Measurements from ENCODE around the gene RNASEH2A. TPM values are rescaled to one million over a fixed set of nuclear protein-coding genes. Genes with fewer than 3 reads are reported as not detected.

Gene RNASEH2A
- polyA plus RNA-seq, 1 of the 3 experiments (the other 2 are of a cell fraction): 48.1 TPM

- TF ChIP-seq MXI1 (IDR thresholded peaks at IDR 0.05; ENCODE audit: low read depth, low read length) (peak; percentile 97), USF1 (IDR thresholded peaks at IDR 0.05; ENCODE audit: borderline replicate concordance, low read depth) (no peak)
Observed at GRCh38 chr19:12791345-12792050, 14.9 kb upstream of the RNASEH2A start, which contains the start of gene JUNB (continued).

GRCh38 chr19:12792051-12792852 lies 14.1 kb upstream of the RNASEH2A start:
- Histone ChIP-seq H3K4me3 (ENCODE audit: low read depth in 2 of 2, low read length in 1 of 2) (peak overlapping the region; percentile 80 to 88), H3K79me2 (ENCODE audit: insufficient read depth) (peaks cover 20% of the 10 kb centered on the region), H3K27ac (ENCODE audit: low read depth in 2 of 2, low read length in 1 of 2) (peak overlapping the region; percentile 86 to 90), H3K9ac (peak overlapping the region; percentile 95), H3F3A (replicated peaks; ENCODE audit: insufficient read depth) (peaks cover 43% of the 10 kb centered on the region), H2AFZ (ENCODE audit: low read depth) (no peak overlapping the region), H3K4me1 (ENCODE audit: control insufficient read depth in 1 of 2, insufficient read depth in 2 of 2, low read depth in 1 of 2, low read length in 1 of 2) (peaks cover 30 to 38% of the 10 kb centered on the region in 2 experiments), H3K27me3 (ENCODE audit: insufficient read depth) (no peaks in the 10 kb centered on the region), H4K20me1 (ENCODE audit: insufficient read depth) (peaks cover 17% of the 10 kb centered on the region), H3K36me3 (replicated peaks in 1 of 2; ENCODE audit: control insufficient read depth in 1 of 2, insufficient read depth in 2 of 2, low read length in 1 of 2) (peaks cover 0 to 6% of the 10 kb centered on the region in 2 experiments), H3K9me3 (no peaks in the 10 kb centered on the region), H3K4me2 (peak overlapping the region; percentile 88), H3K9me2 (no peaks in the 10 kb centered on the region)
- CTCF ChIA-PET: interaction anchor here (0.7 to 17.1 kb wide), 10 partner anchors 10 to 173 kb away, joined by 3 to 447 read pairs (median 5); partner anchors contain the start of genes HOOK2, PRDX2, RNASEH2A and THSD8
- WGBS (ENCODE audit: low lambda C conversion rate): 2% methylated on average over 8 of the region's 84 CpGs
- POLR2A ChIA-PET: interaction anchor here (0.7 to 4.4 kb wide), 21 partner anchors 8 to 371 kb away, joined by 3 to 88 read pairs (median 3); partner anchors contain the start of genes GCDH, GET3, PRDX2 and THSD8
- DNase-seq: peak; percentile 41
- TF ChIP-seq PBX3 (IDR thresholded peaks at IDR 0.05) (no peak), NFIC (IDR thresholded peaks at IDR 0.05; ENCODE audit: borderline replicate concordance) (no peak), FOXJ3 (CRISPR knock-in tag; IDR thresholded peaks at IDR 0.05) (no peak), MXI1 (IDR thresholded peaks at IDR 0.05; ENCODE audit: low read depth, low read length) (peak; percentile 27; the same call in 1 of the 2 replicates), RCOR1 (IDR thresholded peaks at IDR 0.05; ENCODE audit: low read length) (no peak), GABPA (IDR thresholded peaks at IDR 0.05; ENCODE audit: low read depth) (peak; percentile 74), FOXM1 (IDR thresholded peaks at IDR 0.05; ENCODE audit: low read depth) (no peak), MAX (IDR thresholded peaks at IDR 0.05; ENCODE audit: low read depth) (peak; percentile 43), IRF3 (IDR thresholded peaks at IDR 0.05; ENCODE audit: low read depth, low read length) (no peak), REST (IDR thresholded peaks at IDR 0.05; ENCODE audit: low read depth, low read length) (no peak), ZBTB33 (IDR thresholded peaks at IDR 0.05; ENCODE audit: borderline replicate concordance, low read depth) (no peak), USF2 (IDR thresholded peaks at IDR 0.05; ENCODE audit: borderline replicate concordance, low read depth, low read length) (no peak), YY1 (IDR thresholded peaks at IDR 0.05; ENCODE audit: low read depth) (no peak)

All from SK-N-SH (cell line).